ENCODE data around the gene ZNF543. TPM values are rescaled to one million over a fixed set of nuclear protein-coding genes. Genes with fewer than 3 reads are reported as not detected.

Gene ZNF543
- total RNA-seq, 1 donor from 2014 or later, result 10.5 TPM

DNA sequence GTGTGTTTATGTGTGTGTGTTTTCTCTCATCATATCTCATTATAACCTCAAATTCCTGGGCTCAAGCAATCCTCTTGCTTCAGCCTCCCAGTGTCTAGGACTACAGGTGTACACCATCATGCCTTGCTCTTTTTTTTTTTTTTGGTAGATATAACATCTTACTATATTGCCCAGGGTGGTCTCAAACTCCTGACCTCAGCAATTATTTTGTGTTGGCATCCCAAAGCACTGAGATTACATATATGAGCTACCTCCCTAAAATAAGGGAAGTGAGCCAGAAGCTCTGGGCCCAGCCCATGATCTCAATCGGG lies 448 bp upstream of the ZNF543 start:
- no peak for DNase-seq (ENCODE audit: low spot score, unreplicated experiment)
- peaks cover 20% of the 10 kb centered on the region for H3K4me1 Mint-ChIP-seq (ENCODE audit: low read depth)
- H3K36me3 Mint-ChIP-seq (ENCODE audit: insufficient read depth), result peaks cover under 1% of the 10 kb centered on the region
- no peaks in the 10 kb centered on the region for H3K9me3 Mint-ChIP-seq (ENCODE audit: low read depth)
- peak overlapping the region; percentile 93 for H3K4me3 Mint-ChIP-seq (ENCODE audit: low read depth)
- peaks cover 30% of the 10 kb centered on the region for H3K27me3 Mint-ChIP-seq
- peak overlapping the region; percentile 99 for H3K27ac Mint-ChIP-seq
- TF ChIP-seq, protein P1, sequence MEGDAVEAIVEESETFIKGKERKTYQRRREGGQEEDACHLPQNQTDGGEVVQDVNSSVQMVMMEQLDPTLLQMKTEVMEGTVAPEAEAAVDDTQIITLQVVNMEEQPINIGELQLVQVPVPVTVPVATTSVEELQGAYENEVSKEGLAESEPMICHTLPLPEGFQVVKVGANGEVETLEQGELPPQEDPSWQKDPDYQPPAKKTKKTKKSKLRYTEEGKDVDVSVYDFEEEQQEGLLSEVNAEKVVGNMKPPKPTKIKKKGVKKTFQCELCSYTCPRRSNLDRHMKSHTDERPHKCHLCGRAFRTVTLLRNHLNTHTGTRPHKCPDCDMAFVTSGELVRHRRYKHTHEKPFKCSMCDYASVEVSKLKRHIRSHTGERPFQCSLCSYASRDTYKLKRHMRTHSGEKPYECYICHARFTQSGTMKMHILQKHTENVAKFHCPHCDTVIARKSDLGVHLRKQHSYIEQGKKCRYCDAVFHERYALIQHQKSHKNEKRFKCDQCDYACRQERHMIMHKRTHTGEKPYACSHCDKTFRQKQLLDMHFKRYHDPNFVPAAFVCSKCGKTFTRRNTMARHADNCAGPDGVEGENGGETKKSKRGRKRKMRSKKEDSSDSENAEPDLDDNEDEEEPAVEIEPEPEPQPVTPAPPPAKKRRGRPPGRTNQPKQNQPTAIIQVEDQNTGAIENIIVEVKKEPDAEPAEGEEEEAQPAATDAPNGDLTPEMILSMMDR (IDR thresholded peaks at IDR 0.05; ENCODE audit: unreplicated experiment), result no peak

DNA sequence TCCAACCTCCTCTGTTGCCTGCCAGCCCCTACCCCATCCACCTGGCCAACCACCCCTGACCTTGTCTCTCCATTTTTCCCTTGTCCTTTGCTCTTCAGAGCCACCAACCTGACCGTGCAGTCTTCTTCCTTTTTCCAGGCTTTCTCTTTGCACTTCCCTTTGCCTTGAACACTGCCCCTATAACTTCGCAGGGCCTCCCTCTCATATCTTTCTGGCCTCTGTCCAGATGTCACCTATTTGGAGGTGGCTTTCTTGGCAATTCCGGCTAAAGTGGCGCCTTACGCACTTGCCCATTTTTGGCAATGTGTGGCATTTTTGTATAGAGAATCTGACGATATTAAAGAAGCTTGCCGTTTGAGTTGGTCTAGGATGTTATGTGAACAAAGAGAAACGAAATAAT lies 844 bp downstream of the ZNF543 start:
- DNase-seq (ENCODE audit: low spot score, unreplicated experiment), result no peak
- peaks cover 2% of the 10 kb centered on the region for H3K36me3 Mint-ChIP-seq (ENCODE audit: insufficient read depth)
- TF ChIP-seq, protein P1 (IDR thresholded peaks at IDR 0.05; ENCODE audit: unreplicated experiment), result no peak
- peak overlapping the region; percentile 99 for H3K27ac Mint-ChIP-seq
- no peaks in the 10 kb centered on the region for H3K9me3 Mint-ChIP-seq (ENCODE audit: low read depth)
- H3K4me3 Mint-ChIP-seq (ENCODE audit: low read depth), result peak overlapping the region; percentile 93
- peaks cover 20% of the 10 kb centered on the region for H3K4me1 Mint-ChIP-seq (ENCODE audit: low read depth)
- peaks cover 17% of the 10 kb centered on the region for H3K27me3 Mint-ChIP-seq

DNA sequence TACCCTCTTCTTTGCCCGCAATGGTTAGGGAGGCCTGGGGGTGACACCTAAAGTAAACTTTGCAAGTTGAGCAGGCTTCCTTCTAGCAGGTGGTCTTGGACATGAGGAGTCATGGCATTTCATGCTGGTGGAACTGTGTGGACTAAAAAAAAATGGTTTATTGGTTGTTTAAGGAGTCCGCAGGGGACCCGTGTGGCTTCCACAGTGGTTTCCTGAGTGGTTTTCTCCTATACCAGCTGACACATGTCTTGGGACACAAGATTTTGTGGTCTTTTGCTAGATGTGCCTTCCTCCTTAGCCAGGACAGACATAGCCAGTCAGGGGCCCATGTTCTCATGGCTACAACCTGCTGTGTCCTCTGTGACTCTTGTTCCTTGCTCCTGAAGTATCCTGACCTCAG lies 1.5 kb downstream of the ZNF543 start:
- Mint-ChIP-seq H3K4me1 (ENCODE audit: low read depth) (peaks cover 20% of the 10 kb centered on the region), H3K27ac (peak overlapping the region; percentile 45), H3K27me3 (peaks cover 11% of the 10 kb centered on the region), H3K4me3 (ENCODE audit: low read depth) (peak overlapping the region; percentile 93), H3K36me3 (ENCODE audit: insufficient read depth) (peaks cover 2% of the 10 kb centered on the region), H3K9me3 (ENCODE audit: low read depth) (no peaks in the 10 kb centered on the region)
- no peak for DNase-seq (ENCODE audit: low spot score, unreplicated experiment)
- TF ChIP-seq, protein P1 (IDR thresholded peaks at IDR 0.05; ENCODE audit: unreplicated experiment), result no peak

DNA sequence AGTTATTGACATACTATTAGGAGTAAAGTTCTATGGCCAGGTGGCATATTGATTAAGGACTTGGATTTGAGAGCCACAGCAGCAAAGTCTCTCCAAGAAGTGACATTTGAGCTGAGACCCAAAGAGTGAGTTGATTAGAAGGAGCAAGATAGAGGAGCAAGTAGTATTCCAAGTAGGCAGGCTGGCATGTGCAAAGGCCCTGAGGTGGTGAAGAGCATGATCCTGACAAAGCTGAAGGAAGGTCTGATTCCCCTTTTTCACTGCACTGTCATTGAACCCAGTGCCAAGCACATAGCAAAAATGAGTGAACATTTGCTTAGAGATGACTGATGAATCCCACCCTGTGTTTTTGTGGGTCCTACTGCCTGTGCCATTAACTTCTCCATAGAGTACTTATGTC lies 4.7 kb downstream of the ZNF543 start:
- Mint-ChIP-seq H3K27me3 (no peaks in the 10 kb centered on the region), H3K4me3 (ENCODE audit: low read depth) (no peak overlapping the region), H3K4me1 (ENCODE audit: low read depth) (peaks cover 17% of the 10 kb centered on the region), H3K36me3 (ENCODE audit: insufficient read depth) (peaks cover 28% of the 10 kb centered on the region), H3K27ac (no peak overlapping the region), H3K9me3 (ENCODE audit: low read depth) (no peaks in the 10 kb centered on the region)
- DNase-seq (ENCODE audit: low spot score, unreplicated experiment), result no peak
- TF ChIP-seq, protein P1 (IDR thresholded peaks at IDR 0.05; ENCODE audit: unreplicated experiment), result no peak

DNA sequence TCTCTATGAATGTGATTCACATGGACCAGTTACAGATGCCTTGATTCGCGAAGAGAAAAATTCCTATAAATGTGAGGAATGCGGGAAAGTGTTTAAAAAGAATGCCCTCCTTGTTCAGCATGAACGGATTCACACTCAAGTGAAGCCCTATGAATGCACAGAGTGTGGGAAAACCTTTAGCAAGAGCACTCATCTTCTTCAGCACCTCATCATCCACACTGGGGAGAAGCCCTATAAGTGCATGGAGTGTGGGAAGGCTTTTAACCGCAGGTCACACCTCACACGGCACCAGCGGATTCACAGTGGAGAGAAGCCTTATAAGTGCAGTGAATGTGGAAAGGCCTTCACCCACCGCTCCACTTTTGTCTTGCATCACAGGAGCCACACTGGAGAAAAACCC lies 7.7 kb downstream of the ZNF543 start:
- Mint-ChIP-seq H3K36me3 (ENCODE audit: insufficient read depth) (peaks cover 33% of the 10 kb centered on the region), H3K4me1 (ENCODE audit: low read depth) (no peaks in the 10 kb centered on the region), H3K9me3 (ENCODE audit: low read depth) (no peaks in the 10 kb centered on the region), H3K4me3 (ENCODE audit: low read depth) (no peak overlapping the region), H3K27ac (no peak overlapping the region), H3K27me3 (no peaks in the 10 kb centered on the region)
- no peak for DNase-seq (ENCODE audit: low spot score, unreplicated experiment)
- TF ChIP-seq, protein P1 (IDR thresholded peaks at IDR 0.05; ENCODE audit: unreplicated experiment), result no peak
